NCI-H1436 (cell line): ENCODE data around the gene PELO.

Experiments used
- DNase-seq: peaks from one replicate; lab custom pipeline; 2025; lab: John Stamatoyannopoulos, UW

The PELO gene

GRCh38 chr5:52772668-52773067 lies 15.0 kb upstream of the PELO start:
- no peak for DNase-seq

- no peak for DNase-seq
These were observed 14.4 kb upstream of the PELO start for GRCh38 chr5:52773342-52773741.

GRCh38 chr5:52774005-52774410 lies 13.7 kb upstream of the PELO start:
- no peak for DNase-seq

GRCh38 chr5:52776116-52776515 lies 11.6 kb upstream of the PELO start:
- no peak for DNase-seq

GRCh38 chr5:52777186-52777585 lies 10.5 kb upstream of the PELO start:
- DNase-seq, result no peak

GRCh38 chr5:52778781-52779180 lies 8.9 kb upstream of the PELO start:
- no peak for DNase-seq

- no peak for DNase-seq
These were observed 8.5 kb upstream of the PELO start for GRCh38 chr5:52779213-52779612.

GRCh38 chr5:52783226-52783959 lies 4.3 kb upstream of the PELO start:
- no peak for DNase-seq

GRCh38 chr5:52784737-52785136 lies 3.0 kb upstream of the PELO start:
- no peak for DNase-seq

- no peak for DNase-seq
These were observed 1.3 kb upstream of the PELO start for GRCh38 chr5:52786391-52786790.

GRCh38 chr5:52786949-52787599 lies 642 bp upstream of the PELO start:
- DNase-seq, result peak; percentile 19

GRCh38 chr5:52788505-52788821 lies 747 bp downstream of the PELO start:
- no peak for DNase-seq

GRCh38 chr5:52789378-52789777 lies 1.7 kb downstream of the PELO start:
- DNase-seq, result no peak

- no peak for DNase-seq
These were observed 2.1 kb downstream of the PELO start for GRCh38 chr5:52789851-52790250.

- no peak for DNase-seq
These were observed 3.6 kb downstream of the PELO start for GRCh38 chr5:52791366-52791765.

- no peak for DNase-seq
These were observed 6.8 kb downstream of the PELO start for GRCh38 chr5:52794519-52794918.

GRCh38 chr5:52796031-52796430 lies 8.3 kb downstream of the PELO start:
- no peak for DNase-seq

GRCh38 chr5:52796516-52797103 lies 8.9 kb downstream of the PELO start:
- no peak for DNase-seq

- DNase-seq, result no peak
These were observed 11.2 kb downstream of the PELO start for GRCh38 chr5:52798938-52799337.

- DNase-seq, result no peak
These were observed 11.8 kb downstream of the PELO start for GRCh38 chr5:52799358-52799982.

- DNase-seq, result peak; percentile 92
These were observed 12.3 kb downstream of the PELO start for GRCh38 chr5:52799983-52800393.

- DNase-seq, result no peak
These were observed 12.9 kb downstream of the PELO start for GRCh38 chr5:52800394-52801213.
